HG03442 (cell line): ENCODE data around the gene CWC22.

Experiments
- ATAC-seq: cut with Tn5 transposase; IDR thresholded peaks from one replicate; pipeline ENCODE4 v1.9.1; 2021; ENCODE audit warnings: mild to moderate bottlenecking, moderate library complexity; ENCODE audit not compliant: unreplicated experiment

The CWC22 gene

GRCh38 chr2:179900655-179901054 lies 106.4 kb downstream of the CWC22 start:
- ATAC-seq = no peak

DNA sequence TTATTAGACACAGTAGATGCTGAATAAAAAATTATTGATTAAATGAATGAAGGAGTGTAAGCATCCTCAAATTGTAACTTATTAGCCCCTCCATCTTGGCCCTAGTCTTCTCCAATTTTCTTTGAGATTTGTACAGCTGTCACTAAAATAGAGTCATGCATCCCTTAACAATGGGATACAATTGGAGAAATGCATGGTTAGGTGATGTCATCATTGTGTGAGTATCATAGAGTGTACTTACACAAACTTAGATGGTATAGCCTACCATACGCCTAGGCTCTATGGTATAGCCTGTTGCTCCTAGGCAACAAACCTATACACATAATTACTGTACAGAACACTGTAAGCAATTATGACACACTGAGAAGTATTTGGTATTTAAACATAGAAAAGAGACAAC lies 107.4 kb downstream of the CWC22 start:
- no peak for ATAC-seq

GRCh38 chr2:179898873-179899272 lies 108.2 kb downstream of the CWC22 start:
- peak; percentile 79 for ATAC-seq
